HUDEP-2 (cell line): ENCODE data around the gene TRIO.
"Not testable (repeated sequence)": the region's sequence is repeated elsewhere in the genome, so short reads cannot be mapped to it uniquely, and the experiment has no call there.

ENCODE experiments used
- DNase-seq, 76 experiments: peaks; one replicate each; lab custom pipeline; 2025; ENCODE audit not compliant: unreplicated experiment in 76 of 76; lab: John Stamatoyannopoulos, UW

The TRIO gene

DNA sequence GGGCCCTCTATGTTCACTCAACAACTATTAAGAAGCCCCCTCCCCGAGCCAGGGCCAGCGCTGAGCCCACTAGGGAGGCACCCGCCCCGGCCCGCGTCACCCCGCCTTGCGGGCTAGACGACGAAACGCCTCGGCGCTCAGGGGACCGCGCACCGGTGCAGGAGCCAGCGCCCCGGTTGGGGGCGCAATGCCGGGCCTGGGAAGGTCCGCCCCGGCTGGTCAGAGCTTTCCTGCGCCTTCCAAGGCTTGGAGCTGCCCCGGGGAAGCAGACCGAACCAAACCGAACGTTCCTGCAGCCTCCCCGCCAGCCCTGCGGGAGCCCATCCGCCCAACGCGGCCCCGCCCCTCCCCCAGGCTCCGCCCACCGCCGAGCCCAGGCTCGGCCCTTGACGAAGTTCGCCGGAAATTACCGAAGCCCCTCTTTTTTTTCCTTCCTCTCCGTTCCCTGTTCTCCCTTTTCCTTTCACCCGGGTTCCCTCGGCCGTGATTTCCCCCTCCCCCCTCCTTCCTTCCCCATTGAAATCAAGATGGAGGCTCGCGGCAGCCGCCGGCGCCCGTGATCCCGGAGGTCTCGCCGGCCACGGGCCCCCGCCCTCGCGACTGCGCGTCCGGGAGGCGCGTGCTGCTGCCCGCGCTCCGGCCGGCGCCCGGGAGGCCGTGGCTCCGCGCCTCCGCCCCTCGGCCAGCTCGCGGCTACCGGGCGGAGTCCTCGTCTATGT lies at the start of gene TRIO:
TRIO (plus strand) TSS at position 516 of the 719 bp plus-strand sequence. CDS start 384 bp downstream, outside the sequence.
- peak in 59 of 76 experiments; percentile 1 to 73 (median 40) for DNase-seq

- DNase-seq, result not testable (repeated sequence)
Measured at GRCh38 chr5:14097380-14097779, 45.8 kb upstream of the TRIO start.

DNA sequence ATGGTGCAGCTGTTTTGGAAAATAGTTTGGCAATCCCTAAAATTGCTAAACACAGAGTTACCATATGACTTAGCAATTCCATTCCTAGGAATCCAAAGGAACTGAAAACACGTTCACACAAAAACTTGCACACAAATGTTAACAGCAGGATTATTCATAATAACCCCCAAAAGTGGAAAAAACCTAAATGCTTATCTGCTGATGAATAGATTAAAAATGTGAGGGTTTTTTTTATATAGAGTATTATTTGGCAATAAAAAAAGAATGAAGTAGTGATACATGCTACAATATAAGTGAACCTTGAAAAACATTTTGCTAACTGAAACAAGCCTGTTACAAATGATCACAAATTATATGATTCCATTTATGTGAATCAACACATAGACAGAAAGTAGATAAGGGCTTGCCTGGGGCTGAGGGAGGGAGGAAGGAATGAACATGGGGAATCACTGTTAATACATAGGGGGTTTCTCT lies 45.1 kb upstream of the TRIO start:
- DNase-seq, result no peak

- no peak for DNase-seq
Measured at GRCh38 chr5:14100281-14100680, 42.9 kb upstream of the TRIO start.

DNA sequence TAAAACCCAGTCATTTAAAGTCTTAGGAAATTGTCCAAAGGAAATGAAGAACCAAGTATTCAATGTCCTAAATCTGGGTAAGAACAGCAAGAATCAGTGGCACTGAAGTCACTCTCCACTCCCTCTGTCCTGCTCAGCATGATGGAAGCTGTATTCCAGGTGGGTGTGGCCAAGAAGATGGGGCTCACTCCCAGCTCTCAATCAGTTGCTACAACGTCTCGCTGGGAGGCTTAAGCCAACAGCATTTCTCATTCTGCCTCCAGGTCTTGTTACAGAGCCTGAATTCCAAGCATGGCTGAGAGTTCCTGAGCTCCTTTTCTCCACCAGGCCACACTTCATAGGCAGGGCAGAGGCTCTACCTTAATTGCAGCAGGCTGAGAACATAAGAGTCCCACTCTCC lies 41.2 kb upstream of the TRIO start:
- no peak for DNase-seq

GRCh38 chr5:14102666-14103065 lies 40.5 kb upstream of the TRIO start:
- no peak for DNase-seq

DNA sequence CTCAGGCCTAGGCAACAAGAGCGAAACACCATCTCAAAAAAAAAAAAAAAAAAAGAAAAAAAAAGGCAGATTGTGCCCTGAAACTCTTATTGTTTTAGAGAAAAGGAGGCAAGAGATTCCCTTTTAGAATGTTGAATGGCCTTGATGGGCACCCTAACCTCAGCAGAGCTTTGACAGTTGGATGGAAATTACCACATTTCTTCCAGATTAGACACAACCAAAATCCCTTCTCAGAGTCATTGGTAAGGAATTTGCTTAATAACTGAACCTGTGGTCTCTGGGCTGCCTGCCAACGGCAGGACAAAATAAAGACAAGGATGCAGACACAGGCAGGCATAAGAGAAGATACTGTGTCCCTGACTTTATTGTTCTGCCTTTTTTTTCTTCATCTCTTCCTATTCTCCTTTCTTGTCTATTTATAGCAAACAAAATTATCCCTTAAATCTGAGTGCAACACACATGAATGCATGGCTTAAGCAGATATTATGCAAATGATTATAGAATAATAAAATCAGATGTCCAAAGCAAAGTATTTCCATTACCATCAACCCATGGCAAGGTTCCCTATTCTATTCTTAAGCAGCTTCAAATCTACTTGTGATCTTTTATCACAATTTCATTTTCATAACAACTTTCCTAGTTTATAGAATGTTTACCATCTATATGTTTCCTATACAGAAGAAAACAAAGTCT lies 37.3 kb upstream of the TRIO start:
- no peak for DNase-seq

DNA sequence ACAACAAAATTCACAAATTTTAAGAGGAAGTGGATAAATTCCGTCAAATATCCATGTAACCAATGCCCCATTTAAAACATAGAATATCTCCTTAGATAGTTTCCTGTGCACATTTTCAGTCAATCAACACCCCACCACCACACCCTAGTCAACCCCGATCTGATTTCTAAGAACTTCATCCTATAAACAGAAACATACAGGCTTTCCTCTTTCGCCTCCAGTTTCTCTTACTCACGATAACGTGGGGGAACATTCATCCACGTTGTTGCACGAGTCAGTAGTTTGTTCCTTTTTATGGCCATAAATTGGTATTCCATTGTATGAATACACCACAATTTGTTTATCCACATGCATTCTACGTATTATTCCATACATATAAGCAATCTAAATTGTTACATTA lies 35.6 kb upstream of the TRIO start:
- DNase-seq, result no peak

- DNase-seq, result peak in 12 of 76 experiments; percentile 0 to 34 (median 5)
Measured at GRCh38 chr5:14108170-14108996, 34.8 kb upstream of the TRIO start.

DNA sequence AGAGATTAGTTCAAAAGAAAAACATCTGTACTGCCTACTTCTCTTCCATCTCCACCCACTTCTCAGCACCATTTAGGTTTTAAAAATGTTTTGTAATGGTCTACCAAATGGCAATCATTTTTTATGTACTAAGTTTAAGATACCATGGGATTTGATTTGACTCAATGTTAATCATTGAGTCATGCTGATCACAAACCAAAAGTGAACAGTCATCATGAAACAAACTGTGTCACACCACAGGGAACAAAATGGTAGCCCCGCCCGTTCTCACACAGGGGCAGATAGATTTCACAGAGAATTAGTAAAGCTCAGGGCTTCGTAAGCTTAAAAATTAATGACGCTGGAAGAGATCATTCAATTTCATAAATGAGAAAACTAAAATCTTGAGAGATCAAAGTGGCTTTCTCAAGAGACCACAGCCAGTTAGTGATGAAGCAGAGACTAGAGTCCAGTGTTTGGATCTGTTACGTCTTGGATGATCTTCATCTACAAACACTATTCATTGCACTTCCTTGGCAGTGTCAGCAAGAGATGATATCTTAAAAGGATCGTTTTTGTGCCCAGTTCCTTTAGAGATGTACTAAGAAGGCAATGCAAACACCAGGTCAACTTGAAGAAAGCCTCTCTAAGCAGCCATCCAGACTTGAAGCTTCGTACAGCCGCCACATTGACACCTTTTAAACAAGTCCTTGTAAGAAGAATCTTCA lies 33.9 kb upstream of the TRIO start:
- no peak for DNase-seq

- DNase-seq, result no peak
Measured at GRCh38 chr5:14109771-14110170, 33.4 kb upstream of the TRIO start.

GRCh38 chr5:14110196-14110595 lies 32.9 kb upstream of the TRIO start:
- DNase-seq, result no peak

GRCh38 chr5:14110680-14111079 lies 32.5 kb upstream of the TRIO start:
- DNase-seq, result no peak

- no peak for DNase-seq
Measured at GRCh38 chr5:14112998-14113652, 30.0 kb upstream of the TRIO start.

GRCh38 chr5:14114615-14115251 lies 28.4 kb upstream of the TRIO start:
- no peak for DNase-seq

- DNase-seq, result no peak
Measured at GRCh38 chr5:14115323-14115895, 27.7 kb upstream of the TRIO start.

DNA sequence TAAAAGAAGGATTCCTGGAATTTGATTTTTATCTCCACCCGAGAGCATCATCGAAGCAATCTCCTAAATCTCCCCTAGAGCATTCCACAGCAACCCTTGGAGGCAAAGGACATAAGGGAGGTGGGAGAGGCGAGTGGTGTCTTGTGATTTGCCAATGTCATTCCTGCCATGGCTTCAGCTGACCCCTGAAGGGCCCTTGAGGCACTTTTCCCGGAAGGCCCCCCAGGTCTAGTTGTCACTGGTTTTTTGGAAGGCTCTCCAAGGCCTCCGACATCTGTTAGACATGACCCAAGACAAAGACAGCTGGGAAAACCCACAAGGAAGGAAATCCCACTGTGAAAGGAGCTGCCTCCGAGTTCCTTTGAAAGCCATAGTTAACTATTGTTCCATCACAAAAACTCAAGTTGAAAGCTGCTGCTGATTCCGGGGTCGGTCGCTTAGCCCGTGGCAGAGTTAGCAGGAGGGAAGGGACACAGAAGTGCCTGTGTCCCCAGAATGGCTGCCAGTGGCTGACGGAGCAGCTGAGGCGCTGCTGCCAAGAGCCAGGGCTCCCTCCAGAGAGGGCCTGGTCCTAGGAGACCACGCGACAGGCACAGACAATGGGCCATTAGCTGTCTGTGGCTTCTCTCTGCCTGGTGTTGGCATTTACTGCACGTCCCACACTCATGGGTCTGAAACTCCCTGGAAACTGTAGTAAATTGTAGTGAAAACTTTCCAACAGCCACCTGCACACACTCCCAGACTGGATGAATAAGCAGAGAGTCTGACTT lies 24.4 kb upstream of the TRIO start:
- no peak for DNase-seq

DNA sequence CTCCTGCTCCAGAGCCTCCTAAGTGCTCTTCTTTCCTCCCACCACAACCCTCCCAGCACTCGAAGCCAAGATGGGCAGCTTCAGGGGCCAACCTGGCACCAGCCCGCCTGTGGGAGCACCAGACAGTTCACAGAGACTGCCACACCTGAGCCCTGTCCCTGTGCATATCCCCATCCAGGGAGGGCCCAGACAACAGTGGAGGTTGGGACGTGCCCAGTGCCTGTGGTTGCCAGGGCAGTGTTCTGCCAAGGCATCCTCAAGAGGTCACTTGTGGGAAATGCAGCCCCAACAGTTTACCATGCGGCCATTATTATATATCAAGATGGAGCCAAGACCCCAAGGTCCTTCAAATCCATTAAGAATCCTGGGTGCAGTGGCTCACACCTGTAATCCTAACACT lies 23.0 kb upstream of the TRIO start:
- DNase-seq, result no peak

- DNase-seq, result no peak
Measured at GRCh38 chr5:14121552-14121951, 21.6 kb upstream of the TRIO start.
